Astrocyte (in vitro differentiated cells and primary cell): Measurements from ENCODE around the gene CYTIP. TPM values are rescaled to one million over a fixed set of nuclear protein-coding genes. Genes with fewer than 3 reads are reported as not detected.

Experiments
- DNase-seq: peaks from one replicate; pipeline ENCODE4 v3.0.0-alpha.2; 2010; ENCODE audit warnings: low read depth
- FAIRE-seq: peaks from 2 replicates; lab custom pipeline; 2011; peaks lifted over from hg19 to GRCh38; lab: Jason Lieb, UNC
- H2AFZ ChIP-seq: 2 replicates; pipeline ENCODE4 v1.6.0; 2012; ENCODE audit warnings: low read depth, low read length, inconsistent platforms
- H3K27ac ChIP-seq: 2 replicates; pipeline ENCODE4 v1.5.1; 2011; ENCODE audit warnings: low read depth, low read length, inconsistent platforms
- H3K27me3 ChIP-seq: 2 replicates; pipeline ENCODE4 v1.6.0; 2011; ENCODE audit warnings: low read length, inconsistent platforms; ENCODE audit not compliant: insufficient read depth
- H3K36me3 ChIP-seq: 2 replicates; pipeline ENCODE4 v1.5.1; 2011; ENCODE audit warnings: low read length, inconsistent platforms; ENCODE audit not compliant: insufficient read depth
- H3K4me1 ChIP-seq: 2 replicates; pipeline ENCODE4 v1.5.1; 2011; ENCODE audit warnings: low read length, inconsistent platforms; ENCODE audit not compliant: insufficient read depth
- H3K4me2 ChIP-seq: 2 replicates; pipeline ENCODE4 v1.6.0; 2012; ENCODE audit warnings: low read length, inconsistent platforms
- H3K4me3 ChIP-seq: 2 replicates; pipeline ENCODE4 v1.5.1; 2011; ENCODE audit warnings: low read depth, mild to moderate bottlenecking, low read length, inconsistent platforms; ENCODE audit not compliant: insufficient read depth
- H3K79me2 ChIP-seq: 2 replicates; pipeline ENCODE4 v1.6.0; 2012; ENCODE audit warnings: mild to moderate bottlenecking, low read length, inconsistent platforms; ENCODE audit not compliant: insufficient read depth
- H3K9ac ChIP-seq: 2 replicates; pipeline ENCODE4 v1.6.0; 2012; ENCODE audit warnings: mild to moderate bottlenecking, low read length, inconsistent platforms
- H3K9me3 ChIP-seq: 2 replicates; pipeline ENCODE4 v1.5.1; 2012; ENCODE audit warnings: low read depth, mild to moderate bottlenecking, low read length, inconsistent platforms; ENCODE audit not compliant: insufficient read depth
- H4K20me1 ChIP-seq: 2 replicates; pipeline ENCODE4 v1.6.0; 2012; ENCODE audit warnings: low read length, inconsistent platforms; ENCODE audit not compliant: insufficient read depth
- H3K27ac Mint-ChIP-seq: one replicate; pipeline ENCODE4 v1.8.0; 2021; ENCODE audit warnings: mild to moderate bottlenecking, mixed read lengths; ENCODE audit not compliant: unreplicated experiment
- H3K27me3 Mint-ChIP-seq: one replicate; pipeline ENCODE4 v1.8.0; 2021; ENCODE audit warnings: low read depth, mixed read lengths; ENCODE audit not compliant: unreplicated experiment
- H3K36me3 Mint-ChIP-seq: one replicate; pipeline ENCODE4 v1.8.0; 2021; ENCODE audit warnings: low read depth, mixed read lengths; ENCODE audit not compliant: unreplicated experiment
- H3K4me1 Mint-ChIP-seq: one replicate; pipeline ENCODE4 v1.8.0; 2021; ENCODE audit warnings: low read depth, mixed read lengths; ENCODE audit not compliant: unreplicated experiment
- H3K4me3 Mint-ChIP-seq: one replicate; pipeline ENCODE4 v1.8.0; 2021; ENCODE audit warnings: mild to moderate bottlenecking, moderate library complexity, mixed read lengths; ENCODE audit not compliant: unreplicated experiment
- H3K9me3 Mint-ChIP-seq: one replicate; pipeline ENCODE4 v1.8.0; 2021; ENCODE audit warnings: mild to moderate bottlenecking, mixed read lengths; ENCODE audit not compliant: unreplicated experiment
- CTCF ChIP-seq: IDR thresholded peaks from 2 replicates; pipeline ENCODE4 v1.5.1; 2011; ENCODE audit warnings: low read depth, mild to moderate bottlenecking, inconsistent platforms, low read length, moderate library complexity; ENCODE audit not compliant: insufficient read depth
- EZH2 ChIP-seq: IDR thresholded peaks from 2 replicates; pipeline ENCODE4 v1.6.1; 2012; ENCODE audit warnings: mild to moderate bottlenecking, low read length, inconsistent platforms; ENCODE audit not compliant: insufficient read depth
- total RNA-seq: library from RNA; stranded (reverse); gene quantifications from 2 replicates; pipeline ENCODE4 v1.2.1, GENCODE V29; 2021

The CYTIP gene
- total RNA-seq, 1 donor from 2014 or later = 0.16 TPM

- Histone ChIP-seq H3K4me3 (no peak overlapping the region), H3K4me2 (no peak overlapping the region), H3K27me3 (no peaks in the 10 kb centered on the region), H2AFZ (no peak overlapping the region), H3K79me2 (no peaks in the 10 kb centered on the region), H3K9ac (no peak overlapping the region), H4K20me1 (no peaks in the 10 kb centered on the region), H3K9me3 (no peaks in the 10 kb centered on the region), H3K36me3 (no peaks in the 10 kb centered on the region), H3K27ac (no peak overlapping the region), H3K4me1 (no peaks in the 10 kb centered on the region)
- no peak overlapping the region for H3K27ac Mint-ChIP-seq
- no peaks in the 10 kb centered on the region for H3K27me3 Mint-ChIP-seq
- H3K36me3 Mint-ChIP-seq = no peaks in the 10 kb centered on the region
- no peaks in the 10 kb centered on the region for H3K9me3 Mint-ChIP-seq
- peak; percentile 10 for DNase-seq
- no peak for FAIRE-seq
- TF ChIP-seq EZH2 (no peak), CTCF (no peak)
- H3K4me1 Mint-ChIP-seq = peaks cover 3% of the 10 kb centered on the region
- H3K4me3 Mint-ChIP-seq = no peak overlapping the region
Observed at GRCh38 chr2:157438863-157439823, 4.7 kb downstream of the CYTIP start.

GRCh38 chr2:157433394-157433793, 10.5 kb downstream of the CYTIP start:
- peak; percentile 20 for FAIRE-seq
- TF ChIP-seq CTCF (no peak), EZH2 (no peak)
- H3K4me1 ChIP-seq = no peaks in the 10 kb centered on the region
- Mint-ChIP-seq H3K27ac (no peak overlapping the region), H3K27me3 (no peaks in the 10 kb centered on the region), H3K4me3 (no peak overlapping the region), H3K9me3 (no peaks in the 10 kb centered on the region), H3K36me3 (no peaks in the 10 kb centered on the region), H3K4me1 (peaks cover 2% of the 10 kb centered on the region)
- no peaks in the 10 kb centered on the region for H3K36me3 ChIP-seq
- no peak overlapping the region for H3K27ac ChIP-seq
- H3K79me2 ChIP-seq = no peaks in the 10 kb centered on the region
- no peak for DNase-seq
- H3K9me3 ChIP-seq = no peaks in the 10 kb centered on the region
- H3K4me2 ChIP-seq = peak overlapping the region; percentile 37
- H3K27me3 ChIP-seq = no peaks in the 10 kb centered on the region
- no peak overlapping the region for H2AFZ ChIP-seq
- no peak overlapping the region for H3K4me3 ChIP-seq
- no peak overlapping the region for H3K9ac ChIP-seq
- no peaks in the 10 kb centered on the region for H4K20me1 ChIP-seq
